Stomach (tissue), 9 donors: ENCODE data around the gene SMARCB1. TPM values are rescaled to one million over a fixed set of nuclear protein-coding genes. Genes with fewer than 3 reads are reported as not detected.

Experiments
- DNase-seq, 2 donors: peaks; one replicate each; pipeline versions ENCODE4 v3.0.0 to v3.0.0-alpha.2; 2013 to 2019
- H3K27ac ChIP-seq, 5 donors: fragments of 200-600 bp in 4 of 5; sonication (generic) in 4 of 5; one replicate each; pipeline ENCODE4 v1.5.1; 2013 to 2019; ENCODE audit warnings: mild to moderate bottlenecking in 1 of 5, moderate library complexity in 1 of 5
- H3K27me3 ChIP-seq, 3 donors: fragments of 200-600 bp; sonication (generic); one replicate each; pipeline ENCODE4 v1.5.1; 2017 to 2019; ENCODE audit warnings: mixed run types in 1 of 3
- H3K36me3 ChIP-seq, 4 donors: fragments of 200-600 bp; sonication (generic); 1 replicate in 3 of 4; 2 replicates in 1 of 4; pipeline ENCODE4 v1.5.1; 2016 to 2019
- H3K4me1 ChIP-seq, 4 donors: fragments of 200-600 bp; sonication (generic); one replicate each; pipeline ENCODE4 v1.5.1; 2016 to 2019
- H3K4me3 ChIP-seq, 4 donors: fragments of 200-600 bp; sonication (generic) in 3 of 4; one replicate each; pipeline ENCODE4 v1.5.1; 2016 to 2019; ENCODE audit warnings: mild to moderate bottlenecking in 1 of 4
- H3K9me3 ChIP-seq, 4 donors: fragments of 200-600 bp; sonication (generic); one replicate each; pipeline ENCODE4 v1.5.1; 2016 to 2019
- EP300 ChIP-seq: sonication (generic); formaldehyde crosslinking; IDR thresholded peaks from one replicate; pipeline ENCODE4 v1.6.1; 2017; ENCODE audit warnings: antibody characterized with exemption
- POLR2A ChIP-seq, 4 donors: fragments of 450-650 bp; IDR thresholded peaks; one replicate each; pipeline ENCODE4 v1.6.1; 2016; ENCODE audit warnings: antibody characterized with exemption in 4 of 4, control low read depth in 2 of 4, mild to moderate bottlenecking in 1 of 4, moderate library complexity in 1 of 4
- POLR2AphosphoS5 ChIP-seq, 3 donors: sonication (generic); formaldehyde crosslinking; IDR thresholded peaks; one replicate each; pipeline ENCODE4 v1.6.1; 2016; ENCODE audit warnings: antibody characterized with exemption in 3 of 3
- WGBS, 5 donors: extraction: QIAGEN DNeasy Blood & Tissue Kit in 3 of 5; methylation state at CpG; one replicate each; pipeline versions ENCODE4 v1.1.5 to v1.1.7; 2013 to 2018; 5-methylcytosine and 5-hydroxymethylcytosine counted together
- intact Hi-C: fragments of 100-400 bp; cut with DNase I; formaldehyde crosslinking; loops from one replicate; pipeline ENCODE4 v1.15.1; 2023; ENCODE audit warnings: low total_unique reads
- polyA plus RNA-seq, 3 donors: library from polyadenylated mRNA; stranded (reverse); fragments of 200-250 nt; gene quantifications; one replicate each; pipeline ENCODE4 v1.2.3, GENCODE V29; 2013
- total RNA-seq, 5 donors: library from RNA; depleted of rRNA; stranded (reverse); fragments of >200 nt; gene quantifications; one replicate each; pipeline versions ENCODE4 v1.1.0 to v1.2.3, GENCODE V29; 2014 to 2016
- TF ChIP-seq, protein P1 (sequence below), 7 experiments: fragments of 450-650 bp in 4 of 7; fragments of 200-600 bp in 3 of 7; sonication (generic) in 3 of 7; IDR thresholded peaks; one replicate each; pipeline ENCODE4 v1.5.1; 2016 to 2019; ENCODE audit warnings: antibody characterized with exemption in 7 of 7, control low read depth in 2 of 7, mild to moderate bottlenecking in 1 of 7
- donor health status: healthy with polysubstance abuse.
- donor health status: Bipolar disorder and iron deficiency.
- donor health status: healthy.

Gene SMARCB1
- total and polyA plus RNA-seq, 8 donors = 13.4 to 74.6 (median 40.8) TPM

DNA sequence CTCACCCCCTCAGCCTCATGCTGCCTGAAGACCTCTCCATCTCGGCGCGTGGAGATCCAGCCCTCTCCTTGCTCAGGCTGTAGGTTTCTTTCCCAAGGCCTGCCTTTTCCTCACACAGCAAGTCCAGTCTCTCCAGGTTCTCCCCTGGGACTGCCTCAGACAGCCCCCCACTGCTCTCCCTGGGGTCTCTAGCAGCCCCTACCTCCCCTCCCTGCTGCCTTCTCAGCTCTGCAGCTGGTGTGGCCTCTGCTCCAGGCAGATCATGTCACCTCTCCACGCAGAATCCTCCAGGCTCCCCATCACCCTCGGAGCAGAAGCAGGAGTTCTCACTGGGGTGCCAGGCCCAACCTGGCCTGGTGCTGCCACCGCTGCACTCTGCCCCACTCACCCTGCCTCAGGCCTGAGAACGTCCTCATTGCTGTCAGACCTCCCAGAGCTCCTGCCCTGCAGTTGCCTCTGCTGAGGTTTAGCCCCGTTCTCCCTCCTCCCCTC, 15.2 kb downstream of the SMARCB1 start:
- H3K27me3 ChIP-seq = no peaks in the 10 kb centered on the region
- H3K9me3 ChIP-seq = no peaks in the 10 kb centered on the region
- no peak overlapping the region for H3K4me3 ChIP-seq
- TF ChIP-seq EP300 = no peak
- no peak for TF ChIP-seq POLR2A (IDR thresholded peaks at IDR 0.05)
- TF ChIP-seq POLR2AphosphoS5 (IDR thresholded peaks at IDR 0.05) = no peak
- H3K36me3 ChIP-seq = peaks cover 72 to 99% (median 95%) of the 10 kb centered on the region in 4 donors
- no peak for DNase-seq
- WGBS, 5 donors = 92 to 96% (median 94%) methylated on average over 8 of the region's 8 CpGs
- intact Hi-C loops = no loop called here
- H3K4me1 ChIP-seq = no peaks in the 10 kb centered on the region
- no peak overlapping the region for H3K27ac ChIP-seq

DNA sequence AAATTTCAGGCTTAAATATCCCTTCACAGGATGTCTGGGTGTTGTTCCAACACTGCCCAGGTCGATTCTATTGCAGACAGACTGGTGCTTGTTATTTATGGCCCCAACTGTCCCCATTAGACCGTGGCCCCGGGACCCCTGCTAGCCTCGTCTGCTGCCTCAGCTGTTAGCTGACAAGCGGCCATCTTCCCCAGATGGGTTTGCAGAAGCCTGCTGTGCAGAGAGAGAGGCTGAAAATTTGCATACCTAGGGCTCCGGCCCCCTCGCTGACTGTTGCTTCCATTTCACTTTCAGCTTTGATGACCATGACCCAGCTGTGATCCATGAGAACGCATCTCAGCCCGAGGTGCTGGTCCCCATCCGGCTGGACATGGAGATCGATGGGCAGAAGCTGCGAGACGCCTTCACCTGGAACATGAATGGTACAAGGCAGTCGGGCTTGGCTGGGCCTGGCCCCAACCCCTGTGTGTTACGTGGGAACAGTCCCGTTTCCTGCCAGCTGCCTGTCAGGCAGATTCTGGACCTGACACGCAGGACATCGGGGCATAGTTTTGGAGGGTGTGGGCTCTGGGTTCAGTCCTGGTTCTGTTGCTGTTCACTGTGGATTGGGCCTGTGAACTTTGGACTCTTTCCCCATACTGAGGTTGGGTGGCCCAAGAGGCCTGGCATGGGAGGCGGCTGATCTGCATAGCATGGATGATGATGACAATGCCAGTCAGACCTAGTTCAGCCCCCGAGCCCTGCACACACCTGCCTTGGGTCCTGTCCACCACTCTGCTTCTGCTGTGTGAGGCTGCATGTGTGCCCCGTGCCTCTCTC, 16.4 kb downstream of the SMARCB1 start:
- intact Hi-C loops = no loop called here
- H3K4me3 ChIP-seq = peak overlapping the region in 1 of 4 donors; percentile 5
- TF ChIP-seq POLR2A (IDR thresholded peaks at IDR 0.05) (no peak), POLR2AphosphoS5 (IDR thresholded peaks at IDR 0.05) (no peak), EP300 (no peak)
- TF ChIP-seq, protein P1, sequence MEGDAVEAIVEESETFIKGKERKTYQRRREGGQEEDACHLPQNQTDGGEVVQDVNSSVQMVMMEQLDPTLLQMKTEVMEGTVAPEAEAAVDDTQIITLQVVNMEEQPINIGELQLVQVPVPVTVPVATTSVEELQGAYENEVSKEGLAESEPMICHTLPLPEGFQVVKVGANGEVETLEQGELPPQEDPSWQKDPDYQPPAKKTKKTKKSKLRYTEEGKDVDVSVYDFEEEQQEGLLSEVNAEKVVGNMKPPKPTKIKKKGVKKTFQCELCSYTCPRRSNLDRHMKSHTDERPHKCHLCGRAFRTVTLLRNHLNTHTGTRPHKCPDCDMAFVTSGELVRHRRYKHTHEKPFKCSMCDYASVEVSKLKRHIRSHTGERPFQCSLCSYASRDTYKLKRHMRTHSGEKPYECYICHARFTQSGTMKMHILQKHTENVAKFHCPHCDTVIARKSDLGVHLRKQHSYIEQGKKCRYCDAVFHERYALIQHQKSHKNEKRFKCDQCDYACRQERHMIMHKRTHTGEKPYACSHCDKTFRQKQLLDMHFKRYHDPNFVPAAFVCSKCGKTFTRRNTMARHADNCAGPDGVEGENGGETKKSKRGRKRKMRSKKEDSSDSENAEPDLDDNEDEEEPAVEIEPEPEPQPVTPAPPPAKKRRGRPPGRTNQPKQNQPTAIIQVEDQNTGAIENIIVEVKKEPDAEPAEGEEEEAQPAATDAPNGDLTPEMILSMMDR (IDR thresholded peaks at IDR 0.05) = no peak
- H3K9me3 ChIP-seq = no peaks in the 10 kb centered on the region
- peaks cover 70 to 100% (median 96%) of the 10 kb centered on the region in 4 donors for H3K36me3 ChIP-seq
- no peak overlapping the region for H3K27ac ChIP-seq
- no peaks in the 10 kb centered on the region for H3K27me3 ChIP-seq
- WGBS, 5 donors = 70 to 84% (median 83%) methylated on average over 15 to 21 of the region's 21 CpGs
- peak in 1 of 2 donors; percentile 1 for DNase-seq
- no peaks in the 10 kb centered on the region for H3K4me1 ChIP-seq

DNA sequence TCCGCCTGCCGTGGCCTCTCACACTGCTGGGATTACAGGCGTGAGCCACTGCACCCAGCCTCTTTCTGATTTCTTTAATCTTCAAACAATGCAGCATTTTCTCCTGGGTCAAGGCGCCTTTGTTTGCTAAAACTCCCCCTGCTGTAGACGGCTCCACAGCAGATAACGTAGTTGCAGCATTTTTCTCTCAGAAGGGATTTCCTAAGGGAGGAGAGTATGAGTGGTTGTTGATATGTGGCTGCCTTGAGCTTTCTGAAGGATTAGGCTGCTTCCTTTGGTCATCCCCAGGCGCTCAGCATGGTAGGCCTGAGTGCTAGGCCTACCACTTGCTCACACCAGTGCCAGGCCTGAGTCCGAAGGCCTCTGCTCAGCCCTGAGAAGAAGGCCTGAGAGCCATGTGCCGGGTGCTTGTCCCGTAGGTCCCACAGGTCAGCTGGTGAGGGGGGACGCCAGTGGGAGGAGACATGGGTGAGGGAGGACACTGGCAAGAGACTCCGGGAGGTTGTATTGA, 18.1 kb downstream of the SMARCB1 start:
- Histone ChIP-seq H3K4me1 (no peaks in the 10 kb centered on the region), H3K4me3 (no peak overlapping the region), H3K27me3 (no peaks in the 10 kb centered on the region), H3K36me3 (peaks cover 62 to 100% (median 96%) of the 10 kb centered on the region in 4 donors), H3K9me3 (no peaks in the 10 kb centered on the region), H3K27ac (no peak overlapping the region)
- 38 to 62% (median 60%) methylated on average over 11 to 12 of the region's 12 CpGs for WGBS, 5 donors
- peak in 1 of 2 donors; percentile 46 for DNase-seq
- TF ChIP-seq, protein P1 (IDR thresholded peaks at IDR 0.05) = no peak
- TF ChIP-seq EP300 (no peak), POLR2AphosphoS5 (IDR thresholded peaks at IDR 0.05) (no peak), POLR2A (IDR thresholded peaks at IDR 0.05) (no peak)
- intact Hi-C loops = no loop called here

GRCh38 chr22:23806837-23807236, 20.1 kb downstream of the SMARCB1 start:
- H3K9me3 ChIP-seq = no peaks in the 10 kb centered on the region
- peaks cover 47 to 100% (median 96%) of the 10 kb centered on the region in 4 donors for H3K36me3 ChIP-seq
- H3K27ac ChIP-seq = no peak overlapping the region
- H3K4me1 ChIP-seq = no peaks in the 10 kb centered on the region
- no peaks in the 10 kb centered on the region for H3K27me3 ChIP-seq
- no peak for TF ChIP-seq EP300
- no peak for TF ChIP-seq POLR2AphosphoS5 (IDR thresholded peaks at IDR 0.05)
- TF ChIP-seq, protein P1 (IDR thresholded peaks at IDR 0.05) = no peak
- TF ChIP-seq POLR2A (IDR thresholded peaks at IDR 0.05) = no peak
- H3K4me3 ChIP-seq = no peak overlapping the region
- WGBS, 5 donors = 80 to 100% (median 93%) methylated on average over 1 of the region's 1 CpG
- DNase-seq = no peak
- intact Hi-C loops = no loop called here
